CD4-positive, alpha-beta T cell treated with Interleukin-17A for 4 hours (primary cell): ENCODE data around the gene LATS2.

Experiments
- DNase-seq: peaks from one replicate; pipeline ENCODE4 v3.0.0-alpha.2; 2020; ENCODE audit warnings: mixed read lengths

The LATS2 gene

GRCh38 chr13:21046203-21046602 lies 15.2 kb downstream of the LATS2 start:
- DNase-seq = no peak

- DNase-seq = no peak
These were observed 16.3 kb downstream of the LATS2 start for GRCh38 chr13:21045100-21045499.

- no peak for DNase-seq
These were observed 17.5 kb downstream of the LATS2 start for GRCh38 chr13:21043898-21044297.

DNA sequence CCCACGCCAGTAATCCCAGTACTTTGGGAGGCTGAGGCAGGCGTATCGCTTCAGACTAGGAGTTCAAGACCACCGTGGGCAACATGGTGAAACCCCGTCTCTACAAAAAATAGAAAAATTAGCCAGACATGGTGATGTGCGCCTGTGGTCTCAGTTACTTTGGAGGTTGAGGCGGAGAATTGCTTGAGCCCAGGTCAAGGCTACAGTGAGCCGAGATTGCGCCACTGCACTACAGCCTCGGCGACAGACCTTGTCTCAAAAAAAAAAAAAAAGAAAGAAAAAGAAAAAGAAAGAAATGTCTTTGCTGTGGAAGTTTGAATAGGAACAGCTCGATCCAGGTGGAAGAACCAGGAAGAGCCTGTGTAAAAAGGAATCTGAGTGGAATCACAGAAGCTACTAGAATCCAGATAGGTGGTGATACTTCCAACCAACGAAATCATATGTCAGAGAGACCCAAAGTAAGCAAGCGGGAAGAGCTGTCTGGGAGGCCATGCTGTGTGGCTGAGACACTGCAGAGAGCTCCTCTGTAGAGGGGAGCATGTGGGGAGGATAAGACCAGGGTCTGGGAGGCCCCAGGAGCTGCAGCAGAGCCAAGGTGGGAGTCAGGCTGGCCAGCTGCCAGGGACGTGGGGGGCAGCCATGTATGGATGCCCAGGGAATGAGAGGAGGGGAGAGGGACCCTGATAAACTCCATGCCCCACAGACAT lies 21.1 kb downstream of the LATS2 start:
- no peak for DNase-seq

DNA sequence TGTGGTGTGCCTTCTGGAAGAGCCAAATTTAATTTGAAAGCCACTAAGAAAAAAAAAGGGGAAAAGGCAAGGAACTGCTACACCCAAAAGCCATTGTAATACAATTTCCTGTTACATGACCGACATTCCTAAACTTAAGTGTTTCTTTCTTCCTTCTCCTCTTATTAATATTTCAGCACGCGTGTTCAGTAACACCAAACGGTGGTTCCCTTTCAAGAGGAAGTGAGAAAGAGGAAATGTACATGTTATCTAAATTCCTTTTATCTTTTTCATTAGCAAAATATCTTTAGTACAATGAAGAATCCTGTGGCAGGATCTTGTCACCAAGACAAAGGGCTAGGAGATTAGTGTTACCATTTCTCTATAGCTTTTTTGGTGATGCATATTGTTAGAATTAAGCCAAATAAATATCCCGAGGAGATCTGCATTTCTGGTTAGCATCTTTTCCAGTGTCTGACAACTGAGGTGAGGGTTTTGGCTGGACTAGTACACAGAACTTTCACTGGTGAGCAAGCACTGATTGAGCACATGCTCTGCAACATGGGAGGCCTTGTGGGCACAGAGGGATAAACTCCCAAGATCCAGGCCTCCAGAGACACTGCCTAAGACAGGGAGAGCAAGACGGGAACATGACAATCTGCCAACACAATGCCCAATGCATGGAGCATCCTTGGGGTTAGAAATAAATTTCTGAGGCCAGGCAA lies 22.1 kb downstream of the LATS2 start:
- no peak for DNase-seq

DNA sequence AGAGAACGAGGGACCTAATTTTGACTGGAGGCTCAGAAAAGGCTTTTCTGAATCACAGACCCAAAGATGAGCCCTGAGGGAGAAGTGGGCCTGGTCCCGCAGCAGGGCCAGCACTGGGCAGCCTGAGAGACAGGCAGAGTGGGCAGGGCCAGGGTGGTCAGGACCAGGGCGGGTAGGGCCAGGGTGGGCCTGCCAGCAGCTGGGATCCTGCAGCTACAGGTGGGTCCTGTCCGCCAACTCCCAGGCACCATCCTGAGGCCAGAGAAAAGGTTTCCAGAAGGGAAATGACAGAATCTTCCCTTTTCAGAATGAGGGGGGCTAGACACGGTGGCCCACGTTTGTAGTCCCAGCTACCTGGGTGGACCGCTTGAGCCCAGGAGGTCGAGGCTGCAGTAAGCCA lies 23.7 kb downstream of the LATS2 start:
- DNase-seq = no peak

DNA sequence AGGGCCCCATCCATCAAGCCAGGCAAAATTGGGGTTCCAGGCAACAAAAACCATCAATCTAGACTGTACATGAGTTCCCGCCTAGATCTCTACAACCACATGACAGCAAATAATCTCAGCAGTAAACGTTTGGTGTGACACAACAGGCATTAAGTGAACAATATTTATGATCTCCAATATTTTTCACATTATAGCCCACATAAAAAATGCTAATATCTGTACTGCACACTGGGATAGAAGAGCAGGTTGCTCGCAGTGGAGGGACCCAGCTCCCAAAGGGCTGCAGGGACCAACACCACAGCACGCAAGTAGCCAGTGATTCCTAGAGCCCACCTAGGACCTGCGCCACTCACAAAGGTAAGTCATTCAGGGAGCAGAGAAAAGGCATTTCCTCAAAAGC lies 25.9 kb downstream of the LATS2 start:
- no peak for DNase-seq

DNA sequence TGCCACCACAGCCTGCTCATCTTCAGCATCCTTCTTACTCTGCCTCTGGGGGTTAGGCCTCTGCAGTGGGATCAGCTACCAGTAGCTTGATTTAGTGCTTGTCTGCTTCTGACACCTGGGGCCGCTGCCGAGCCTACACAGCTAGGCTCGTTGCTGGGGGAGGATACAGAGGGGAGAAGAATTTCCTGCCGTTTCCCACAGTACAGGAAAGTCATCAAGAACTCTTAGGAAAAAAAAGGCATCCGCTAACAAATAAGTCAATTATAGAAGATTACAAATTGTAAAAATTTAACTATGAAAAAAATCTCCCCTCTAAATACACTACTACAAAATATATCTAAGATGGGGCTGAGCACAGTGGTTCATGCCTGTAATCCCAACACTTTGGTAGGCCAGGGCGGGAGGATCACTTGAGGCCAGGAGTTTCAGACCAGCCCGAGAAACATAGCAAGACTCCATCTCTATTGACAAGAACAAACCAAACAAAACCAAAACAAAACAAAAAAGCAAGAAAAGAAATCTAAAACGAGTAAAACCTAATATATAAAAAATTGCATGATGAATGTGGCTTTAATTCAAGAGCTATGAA lies 26.7 kb downstream of the LATS2 start:
- no peak for DNase-seq

- DNase-seq = no peak
These were observed 27.4 kb downstream of the LATS2 start for GRCh38 chr13:21033856-21034602.

DNA sequence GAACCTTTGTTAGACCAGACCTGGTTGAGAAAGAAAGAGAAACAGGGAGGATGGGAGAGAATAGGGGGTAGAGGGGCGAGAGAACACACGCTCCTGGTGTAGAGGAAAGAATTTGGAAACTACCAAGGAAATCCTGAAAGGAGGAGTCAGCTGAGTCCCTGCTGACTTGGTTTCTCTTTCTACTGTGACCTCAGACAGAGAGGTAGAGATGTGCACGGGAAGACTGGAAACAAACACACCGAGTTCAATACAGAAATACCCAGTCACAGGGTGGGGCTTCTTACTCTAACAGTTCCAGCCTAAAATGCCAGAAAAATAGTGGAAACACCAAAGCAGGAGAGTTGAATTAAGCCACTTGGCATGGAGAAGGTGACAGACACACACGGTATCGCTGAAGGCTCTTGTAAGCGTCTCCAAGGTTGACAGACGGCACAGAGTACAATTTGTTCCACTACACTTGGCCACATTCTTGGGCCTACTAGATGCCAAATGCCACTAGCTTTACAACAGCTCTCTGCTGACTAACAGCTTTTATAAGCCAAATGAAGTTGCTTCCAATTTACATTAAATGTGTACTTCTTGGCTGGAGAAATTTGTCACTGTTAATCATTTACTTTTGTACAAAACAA lies 28.1 kb downstream of the LATS2 start:
- no peak for DNase-seq

DNA sequence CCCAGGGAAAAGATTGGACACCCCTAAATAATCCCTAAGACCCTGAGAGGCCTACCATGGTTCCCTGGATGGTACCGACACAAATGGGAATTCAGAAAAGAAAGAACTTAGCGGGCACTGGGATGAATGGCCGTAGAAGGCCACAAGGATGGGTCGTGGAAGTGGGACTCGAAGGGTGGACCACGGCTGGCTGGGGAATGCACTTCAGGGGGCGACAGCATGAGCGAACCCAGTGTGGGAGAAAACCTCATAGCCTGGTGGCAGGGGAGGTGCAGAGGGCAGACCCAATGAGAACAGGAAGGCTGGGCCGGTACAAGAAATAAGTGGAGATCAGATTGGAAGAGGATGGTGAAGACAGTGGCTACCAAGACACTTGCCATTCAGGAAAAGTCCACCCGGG lies 28.7 kb downstream of the LATS2 start:
- no peak for DNase-seq

DNA sequence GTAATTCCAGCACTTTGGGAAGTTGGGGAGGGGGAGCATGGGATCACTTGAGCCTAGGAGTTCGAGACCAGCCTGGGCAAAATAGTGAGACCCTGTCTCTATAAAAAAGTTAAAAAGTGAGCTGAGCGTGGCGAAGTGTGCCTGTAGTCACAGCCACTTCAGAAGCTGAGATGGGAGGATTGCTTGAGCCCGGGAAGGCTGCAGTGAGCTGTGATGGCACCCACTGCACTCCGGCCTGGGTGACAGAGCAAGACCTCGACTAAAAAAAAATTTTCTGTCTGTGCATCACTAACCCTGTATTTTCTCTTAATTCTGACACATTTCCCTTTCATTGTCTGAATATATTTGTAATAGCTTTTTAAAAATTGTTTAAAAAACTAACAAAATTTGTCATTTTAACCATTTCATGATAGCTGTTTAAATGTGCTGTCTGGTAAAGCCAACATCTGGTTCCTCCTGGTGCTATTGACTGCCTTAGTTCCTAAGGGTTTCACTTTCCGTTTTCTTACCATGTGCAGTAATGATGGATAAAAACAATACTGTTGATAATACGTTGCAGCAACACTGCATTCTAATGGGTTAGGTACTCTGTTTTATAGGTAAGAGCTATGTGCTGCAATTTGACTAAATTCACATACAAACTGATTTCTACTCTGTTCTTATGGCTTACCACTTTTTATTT lies 29.7 kb downstream of the LATS2 start:
- no peak for DNase-seq

DNA sequence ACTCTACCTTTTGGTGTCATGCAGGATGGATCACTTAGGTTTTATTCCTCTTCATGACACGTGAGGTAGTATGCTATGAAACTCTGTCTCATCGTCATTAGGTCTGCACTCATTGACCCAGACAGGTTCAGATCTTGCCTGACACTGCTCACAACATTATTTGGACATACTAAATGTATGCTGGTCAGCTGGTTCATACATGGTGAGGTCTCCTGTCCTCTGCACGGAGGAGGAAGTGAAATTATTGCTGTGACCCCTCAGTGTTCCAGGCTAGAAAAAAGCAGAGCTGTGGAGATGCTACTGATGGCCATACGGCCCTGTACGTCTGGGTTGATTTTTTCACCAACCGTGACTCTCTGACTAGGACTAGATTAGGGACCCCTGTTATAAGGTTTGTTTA lies 35.8 kb downstream of the LATS2 start:
- DNase-seq = no peak

DNA sequence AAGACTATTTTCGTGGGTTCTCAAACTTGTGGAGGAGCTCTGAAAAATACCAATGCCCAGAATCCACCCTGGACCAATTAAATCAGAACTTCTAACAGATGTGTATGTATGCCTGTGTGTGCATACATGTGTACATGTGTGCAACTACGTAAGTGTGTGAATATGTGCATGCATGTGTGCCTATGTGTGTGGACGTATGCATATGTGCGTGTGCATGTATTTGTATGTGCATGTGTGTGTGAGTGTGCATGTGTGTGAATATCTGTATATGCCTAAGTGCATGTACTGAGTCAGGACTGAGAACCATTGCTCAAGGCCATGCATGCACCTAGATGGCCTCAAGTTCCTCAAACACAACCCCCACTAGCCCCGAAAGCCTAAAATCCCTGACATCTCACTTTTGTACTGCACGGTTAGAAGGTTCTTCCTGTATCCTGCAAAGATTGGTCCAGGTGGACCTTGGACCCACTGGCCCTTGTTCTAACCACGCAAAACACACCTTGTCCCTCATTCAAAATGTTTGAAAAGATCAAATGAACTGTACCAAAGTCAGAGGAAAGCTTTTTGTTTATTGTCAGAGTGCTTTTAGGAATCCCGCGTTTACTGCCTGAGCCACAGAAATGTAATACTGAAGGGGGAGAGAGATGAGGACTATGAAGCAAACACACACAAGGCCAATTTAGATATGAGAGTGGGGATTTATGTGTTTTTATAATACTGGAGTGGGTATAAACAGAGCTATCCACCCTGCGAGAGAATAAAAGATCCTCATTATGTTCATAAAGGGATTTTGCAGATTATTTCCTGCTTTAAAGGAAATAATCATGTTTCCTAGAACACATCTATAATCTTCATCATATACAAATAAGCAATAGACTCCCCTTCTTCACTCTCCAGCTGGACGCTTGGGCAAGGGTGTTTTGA lies 39.1 kb downstream of the LATS2 start:
- no peak for DNase-seq

DNA sequence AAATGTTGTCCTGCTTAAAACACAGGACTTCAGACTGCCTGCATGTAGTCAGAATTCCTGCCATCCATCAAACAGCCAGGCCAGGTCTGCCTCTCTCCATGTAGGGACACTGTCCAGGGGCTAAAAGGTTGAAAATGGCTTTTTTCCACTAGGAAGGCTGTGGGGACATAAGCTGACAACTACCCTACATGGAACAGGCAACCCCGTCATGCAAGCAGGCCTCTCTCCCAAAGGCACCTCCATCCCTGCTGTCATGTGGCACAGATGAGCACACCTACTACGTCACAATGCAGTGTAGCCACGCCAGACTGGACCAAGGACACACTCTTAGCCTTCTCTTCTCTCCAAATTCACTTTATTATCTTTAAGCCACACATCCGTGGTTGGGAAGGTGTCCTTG lies 40.8 kb downstream of the LATS2 start:
- DNase-seq = no peak

DNA sequence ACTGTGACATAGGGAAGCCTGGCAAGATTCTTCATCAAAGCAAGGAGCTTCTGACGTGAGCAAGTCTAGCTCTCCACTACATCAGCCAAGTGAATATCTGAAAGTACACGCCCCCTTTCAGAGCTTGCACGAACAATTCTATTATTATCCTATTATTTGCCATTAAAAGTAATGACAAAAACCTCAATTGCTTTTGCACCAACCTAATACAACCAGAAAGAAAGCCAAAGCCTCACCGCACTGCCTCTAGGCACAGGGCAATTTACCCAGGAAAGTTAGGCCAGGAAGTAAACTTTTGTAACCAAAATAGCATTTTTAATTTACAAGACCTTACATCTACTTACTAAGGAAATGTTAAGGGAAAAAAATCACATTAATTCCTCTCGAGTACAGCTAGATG lies 41.2 kb downstream of the LATS2 start:
- DNase-seq = no peak

DNA sequence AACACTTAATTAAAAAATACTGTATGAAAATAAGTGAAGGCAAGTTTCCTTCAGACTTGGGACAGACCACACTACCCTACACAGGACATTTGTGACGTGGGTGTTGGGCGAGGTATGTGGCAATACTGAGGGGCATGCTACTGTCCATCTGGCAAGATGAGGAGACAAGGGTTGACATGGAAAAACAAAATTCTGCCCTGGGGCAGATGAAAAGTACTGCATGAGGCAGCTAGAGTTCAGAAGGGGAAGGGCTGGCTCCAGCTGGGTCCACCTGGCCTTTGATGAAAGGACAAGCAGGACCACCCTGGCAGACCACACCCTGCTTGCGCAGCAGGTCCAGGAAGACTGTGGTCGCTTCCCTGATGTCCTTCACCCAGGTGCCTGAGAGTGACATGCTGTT lies 43.2 kb downstream of the LATS2 start:
- DNase-seq = no peak

DNA sequence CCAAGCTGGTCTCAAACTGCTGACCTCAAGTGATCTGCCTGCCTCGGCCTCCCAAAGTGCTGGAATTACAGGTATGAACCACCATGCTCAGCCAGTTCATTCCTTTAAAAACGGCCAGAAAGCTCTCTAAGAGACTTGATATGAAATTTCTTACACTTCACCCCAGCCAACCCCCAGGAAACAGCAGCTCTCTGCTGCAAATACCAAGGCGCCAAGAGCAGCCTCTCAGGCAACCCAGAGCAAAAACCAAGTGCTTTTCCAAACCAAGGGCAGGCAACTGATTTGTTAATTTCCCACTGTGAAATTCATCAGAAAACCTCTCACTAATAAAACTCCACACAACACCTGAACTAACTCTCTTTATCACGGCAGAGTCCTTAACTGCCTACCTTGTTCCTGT lies 44.9 kb downstream of the LATS2 start:
- no peak for DNase-seq

GRCh38 chr13:21015284-21015683 lies 46.1 kb downstream of the LATS2 start:
- no peak for DNase-seq

DNA sequence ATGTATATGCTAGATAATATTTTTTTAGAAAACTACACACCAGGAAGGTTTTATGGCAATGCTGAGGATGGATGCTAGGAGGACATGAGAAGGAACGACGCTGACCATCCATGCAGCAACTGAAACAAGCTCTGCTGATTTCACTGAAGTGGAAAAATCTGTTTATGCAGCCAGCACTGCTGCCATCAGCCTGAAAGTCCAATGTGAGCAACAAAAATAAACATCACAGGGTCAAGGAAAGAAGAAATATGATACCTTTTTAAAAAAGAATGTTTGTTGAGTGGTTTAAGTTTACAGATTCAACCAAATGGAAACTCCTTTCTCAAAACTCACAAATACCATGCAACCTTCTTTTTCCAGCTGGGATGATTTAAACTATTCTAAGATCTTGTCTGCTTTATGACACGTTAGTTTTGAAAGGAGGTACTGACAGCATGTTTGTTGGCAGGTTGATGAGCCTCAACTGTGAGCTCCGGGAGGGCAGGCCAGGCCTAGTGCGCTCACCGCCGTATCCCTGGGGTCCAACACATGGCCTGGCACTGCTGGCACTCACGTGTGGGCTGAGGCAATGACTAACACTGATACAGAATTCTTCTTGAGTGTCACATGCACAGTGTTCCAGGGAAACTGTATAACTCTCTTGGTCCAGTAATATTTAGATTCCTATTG lies 46.8 kb downstream of the LATS2 start:
- DNase-seq = no peak

GRCh38 chr13:21014139-21014501 lies 47.3 kb downstream of the LATS2 start:
- no peak for DNase-seq
